ENCODE data around the gene STXBP5. TPM values are rescaled to one million over a fixed set of nuclear protein-coding genes. Genes with fewer than 3 reads are reported as not detected.
"Not testable (repeated sequence)": the region's sequence is repeated elsewhere in the genome, so short reads cannot be mapped to it uniquely, and the experiment has no call there.

Gene STXBP5
- total RNA-seq, 1 donor from 2014 or later, result 26.2 TPM

- intact Hi-C loops (cut with DNase I), result no loop called here
Observed at GRCh38 chr6:147226163-147226724, 22.0 kb downstream of the STXBP5 start.

GRCh38 chr6:147226877-147227276, 22.7 kb downstream of the STXBP5 start:
- no peak for ATAC-seq
- intact Hi-C loops (cut with DNase I), result no loop called here
- no peak for DNase-seq (ENCODE audit: low spot score)

More at GRCh38 chr6:147226163-147226724, 22.0 kb downstream of the STXBP5 start:
- ATAC-seq (no peak), DNase-seq (ENCODE audit: low spot score) (no peak)

- ATAC-seq, result no peak
- intact Hi-C loops (cut with DNase I), result no loop called here
Observed at GRCh38 chr6:147227770-147228320, 23.6 kb downstream of the STXBP5 start.

GRCh38 chr6:147231589-147231988, 27.4 kb downstream of the STXBP5 start:
- DNase-seq (ENCODE audit: low spot score) (no peak), ATAC-seq (no peak)
- intact Hi-C loops (cut with DNase I), result no loop called here

More at GRCh38 chr6:147227770-147228320, 23.6 kb downstream of the STXBP5 start:
- DNase-seq (ENCODE audit: low spot score), result no peak

- intact Hi-C loops (cut with DNase I), result no loop called here
- ATAC-seq, result no peak
- no peak for DNase-seq (ENCODE audit: low spot score)
Observed at GRCh38 chr6:147234685-147235084, 30.5 kb downstream of the STXBP5 start.

- DNase-seq (ENCODE audit: low spot score) (no peak), ATAC-seq (no peak)
- intact Hi-C loops (cut with DNase I), result no loop called here
Observed at GRCh38 chr6:147238164-147238563, 33.9 kb downstream of the STXBP5 start.

GRCh38 chr6:147238906-147239305, 34.7 kb downstream of the STXBP5 start:
- ATAC-seq (no peak), DNase-seq (ENCODE audit: low spot score) (no peak)
- intact Hi-C loops (cut with DNase I), result no loop called here

GRCh38 chr6:147244832-147245231, 40.6 kb downstream of the STXBP5 start:
- DNase-seq (ENCODE audit: low spot score) (no peak), ATAC-seq (no peak)
- intact Hi-C loops (cut with DNase I), result no loop called here

- no peak for DNase-seq (ENCODE audit: low spot score)
Observed at GRCh38 chr6:147245693-147246092, 41.5 kb downstream of the STXBP5 start.

GRCh38 chr6:147246853-147247635, 42.8 kb downstream of the STXBP5 start:
- DNase-seq (ENCODE audit: low spot score), result no peak
- no peak for ATAC-seq
- intact Hi-C loops (cut with DNase I), result no loop called here

More at GRCh38 chr6:147245693-147246092, 41.5 kb downstream of the STXBP5 start:
- intact Hi-C loops (cut with DNase I), result no loop called here
- no peak for ATAC-seq

GRCh38 chr6:147248859-147249258, 44.6 kb downstream of the STXBP5 start:
- ATAC-seq, result no peak
- DNase-seq (ENCODE audit: low spot score), result no peak
- intact Hi-C loops (cut with DNase I), result no loop called here

GRCh38 chr6:147251072-147251471, 46.9 kb downstream of the STXBP5 start:
- intact Hi-C loops (cut with DNase I), result no loop called here
- ATAC-seq (no peak), DNase-seq (ENCODE audit: low spot score) (no peak)

GRCh38 chr6:147254929-147255473, 50.8 kb downstream of the STXBP5 start:
- DNase-seq (ENCODE audit: low spot score); intact Hi-C loops (cut with DNase I); ATAC-seq: not testable (repeated sequence)

- DNase-seq (ENCODE audit: low spot score) (no peak), ATAC-seq (no peak)
- intact Hi-C loops (cut with DNase I), result no loop called here
Observed at GRCh38 chr6:147255948-147256674, 51.9 kb downstream of the STXBP5 start.

GRCh38 chr6:147257760-147258159, 53.5 kb downstream of the STXBP5 start:
- ATAC-seq (no peak), DNase-seq (ENCODE audit: low spot score) (no peak)
- intact Hi-C loops (cut with DNase I), result no loop called here

GRCh38 chr6:147260091-147260490, 55.9 kb downstream of the STXBP5 start:
- intact Hi-C loops (cut with DNase I), result no loop called here
- ATAC-seq (no peak), DNase-seq (ENCODE audit: low spot score) (no peak)

- intact Hi-C loops (cut with DNase I), result no loop called here
- ATAC-seq, result no peak
Observed at GRCh38 chr6:147262946-147263345, 58.7 kb downstream of the STXBP5 start.

GRCh38 chr6:147266821-147267220, 62.6 kb downstream of the STXBP5 start:
- ATAC-seq, result no peak
- intact Hi-C loops (cut with DNase I), result no loop called here
- no peak for DNase-seq (ENCODE audit: low spot score)

More at GRCh38 chr6:147262946-147263345, 58.7 kb downstream of the STXBP5 start:
- no peak for DNase-seq (ENCODE audit: low spot score)

GRCh38 chr6:147267658-147268057, 63.4 kb downstream of the STXBP5 start:
- DNase-seq (ENCODE audit: low spot score) (no peak), ATAC-seq (no peak)
- intact Hi-C loops (cut with DNase I), result no loop called here

Data from sciatic nerve (tissue), 2 donors.